WTC11 (cell line): ENCODE results near the gene SRMS. TPM values are rescaled to one million over a fixed set of nuclear protein-coding genes. Genes with fewer than 3 reads are reported as not detected.

Experiments used
- TCF7 ChIP-seq: sonication (generic); formaldehyde crosslinking; IDR thresholded peaks from 2 replicates; pipeline ENCODE4 v1.8.0; 2022; ENCODE audit warnings: mild to moderate bottlenecking, low read depth, missing genetic modification reagents, moderate library complexity
- total RNA-seq: library from RNA; stranded (reverse); gene quantifications from 3 replicates; pipeline ENCODE4 v1.2.3, GENCODE V29; 2021
- TF ChIP-seq, protein P1 (sequence below): sonication (generic); formaldehyde crosslinking; IDR thresholded peaks from 2 replicates; pipeline ENCODE4 v1.8.0; 2022; ENCODE audit warnings: mild to moderate bottlenecking, missing genetic modification reagents
- TF ChIP-seq, protein P2 (sequence below): fragments of 200-600 bp; IDR thresholded peaks from 2 replicates; pipeline ENCODE4 v1.8.0; 2022; ENCODE audit warnings: antibody characterized with exemption

Gene SRMS
- total RNA-seq, 1 experiment from 2014 or later, result 0.26 TPM

- TF ChIP-seq, protein P1, sequence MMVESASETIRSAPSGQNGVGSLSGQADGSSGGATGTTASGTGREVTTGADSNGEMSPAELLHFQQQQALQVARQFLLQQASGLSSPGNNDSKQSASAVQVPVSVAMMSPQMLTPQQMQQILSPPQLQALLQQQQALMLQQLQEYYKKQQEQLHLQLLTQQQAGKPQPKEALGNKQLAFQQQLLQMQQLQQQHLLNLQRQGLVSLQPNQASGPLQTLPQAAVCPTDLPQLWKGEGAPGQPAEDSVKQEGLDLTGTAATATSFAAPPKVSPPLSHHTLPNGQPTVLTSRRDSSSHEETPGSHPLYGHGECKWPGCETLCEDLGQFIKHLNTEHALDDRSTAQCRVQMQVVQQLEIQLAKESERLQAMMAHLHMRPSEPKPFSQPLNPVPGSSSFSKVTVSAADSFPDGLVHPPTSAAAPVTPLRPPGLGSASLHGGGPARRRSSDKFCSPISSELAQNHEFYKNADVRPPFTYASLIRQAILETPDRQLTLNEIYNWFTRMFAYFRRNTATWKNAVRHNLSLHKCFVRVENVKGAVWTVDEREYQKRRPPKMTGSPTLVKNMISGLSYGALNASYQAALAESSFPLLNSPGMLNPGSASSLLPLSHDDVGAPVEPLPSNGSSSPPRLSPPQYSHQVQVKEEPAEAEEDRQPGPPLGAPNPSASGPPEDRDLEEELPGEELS (CRISPR knock-in tag), result no peak
- no peak for TF ChIP-seq TCF7 (CRISPR knock-in tag)
- TF ChIP-seq, protein P2, sequence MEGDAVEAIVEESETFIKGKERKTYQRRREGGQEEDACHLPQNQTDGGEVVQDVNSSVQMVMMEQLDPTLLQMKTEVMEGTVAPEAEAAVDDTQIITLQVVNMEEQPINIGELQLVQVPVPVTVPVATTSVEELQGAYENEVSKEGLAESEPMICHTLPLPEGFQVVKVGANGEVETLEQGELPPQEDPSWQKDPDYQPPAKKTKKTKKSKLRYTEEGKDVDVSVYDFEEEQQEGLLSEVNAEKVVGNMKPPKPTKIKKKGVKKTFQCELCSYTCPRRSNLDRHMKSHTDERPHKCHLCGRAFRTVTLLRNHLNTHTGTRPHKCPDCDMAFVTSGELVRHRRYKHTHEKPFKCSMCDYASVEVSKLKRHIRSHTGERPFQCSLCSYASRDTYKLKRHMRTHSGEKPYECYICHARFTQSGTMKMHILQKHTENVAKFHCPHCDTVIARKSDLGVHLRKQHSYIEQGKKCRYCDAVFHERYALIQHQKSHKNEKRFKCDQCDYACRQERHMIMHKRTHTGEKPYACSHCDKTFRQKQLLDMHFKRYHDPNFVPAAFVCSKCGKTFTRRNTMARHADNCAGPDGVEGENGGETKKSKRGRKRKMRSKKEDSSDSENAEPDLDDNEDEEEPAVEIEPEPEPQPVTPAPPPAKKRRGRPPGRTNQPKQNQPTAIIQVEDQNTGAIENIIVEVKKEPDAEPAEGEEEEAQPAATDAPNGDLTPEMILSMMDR, result no peak
Measured at GRCh38 chr20:63491078-63491477, 56.5 kb downstream of the SRMS start (continued).

Other genes starting within 250 kb of the SRMS start
- 2.5 to 5.7 TPM (median 4.8 TPM) in 3 replicates for gene CHRNA4, start 186.4 kb downstream of the SRMS start, total RNA-seq
- gene KCNQ2, start 75.1 kb downstream of the SRMS start, total RNA-seq, result 99.8 to 112 TPM (median 108 TPM) in 3 replicates
- 26.0 to 35.7 TPM (median 34.9 TPM) in 3 replicates for gene EEF1A2, start 48.7 kb downstream of the SRMS start, total RNA-seq
- gene PPDPF, start 27.0 kb downstream of the SRMS start, total RNA-seq, result 170 to 210 TPM (median 205 TPM) in 3 replicates
- 0.22 to 0.53 TPM (median 0.32 TPM) in 3 replicates for gene PTK6, start 10.4 kb downstream of the SRMS start, total RNA-seq
- 3.4 to 3.8 TPM (median 3.6 TPM) in 3 replicates for gene FNDC11, start 6.4 kb upstream of the SRMS start, total RNA-seq
- gene HELZ2, start 26.5 kb upstream of the SRMS start, total RNA-seq, result 27.5 to 32.6 TPM (median 32.4 TPM) in 3 replicates
- 14.1 to 14.8 TPM (median 14.2 TPM) in 3 replicates for gene GMEB2, start 79.4 kb upstream of the SRMS start, total RNA-seq
- 53.0 to 65.6 TPM (median 53.4 TPM) in 3 replicates for gene STMN3, start 105.7 kb upstream of the SRMS start, total RNA-seq
- gene RTEL1, start 110.6 kb upstream of the SRMS start, total RNA-seq, result 39.3 to 44.9 TPM (median 40.5 TPM) in 3 replicates
- not detected in 3 replicates for gene TNFRSF6B, start 148.9 kb upstream of the SRMS start, total RNA-seq
- 24.3 to 30.2 TPM (median 27.4 TPM) in 3 replicates for gene ARFRP1, start 160.2 kb upstream of the SRMS start, total RNA-seq
- gene ZGPAT, start 160.3 kb upstream of the SRMS start, total RNA-seq, result 28.3 to 31.0 TPM (median 30.4 TPM) in 3 replicates
- 4.5 to 7.0 TPM (median 6.0 TPM) in 3 replicates for gene LIME1, start 188.9 kb upstream of the SRMS start, total RNA-seq
- 41.6 to 47.2 TPM (median 43.3 TPM) in 3 replicates for gene SLC2A4RG, start 192.0 kb upstream of the SRMS start, total RNA-seq